Erythroblast (primary cell): ENCODE measurements around the gene MAP2K4.

Source experiments
- GATA1 ChIP-seq: IDR thresholded peaks from 2 replicates; pipeline ENCODE4 v1.6.1; 2011; ENCODE audit warnings: low read depth, mild to moderate bottlenecking, control low read depth, low read length, moderate library complexity
- POLR2A ChIP-seq: IDR thresholded peaks from 2 replicates; pipeline ENCODE4 v1.6.1; 2011; ENCODE audit warnings: mild to moderate bottlenecking, low read length

DNA sequence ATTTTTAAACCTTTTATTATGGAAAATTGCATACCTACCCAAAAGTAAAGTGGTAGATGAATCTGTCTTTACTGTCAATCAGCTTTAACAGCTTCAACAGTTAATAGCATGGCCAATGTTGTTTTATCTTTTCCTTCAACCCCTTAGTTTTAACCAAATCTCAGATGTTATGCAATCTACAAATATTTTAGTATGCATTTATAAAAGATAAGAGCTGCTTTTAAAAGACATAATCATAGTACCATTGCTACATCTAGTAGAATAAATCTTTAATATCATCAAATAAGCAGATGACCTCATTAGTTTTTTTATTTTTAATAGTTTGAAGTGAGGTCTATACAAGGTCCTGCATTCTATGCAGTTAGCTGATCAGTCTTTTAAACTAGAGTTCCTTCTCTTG lies 37.9 kb downstream of the MAP2K4 start:
- no peak for TF ChIP-seq POLR2A
- TF ChIP-seq GATA1, result no peak
